Large intestine (tissue), 3 donors: ENCODE measurements around the gene KIR3DL1. TPM values are rescaled to one million over a fixed set of nuclear protein-coding genes. Genes with fewer than 3 reads are reported as not detected.
"Not testable (repeated sequence)": the region's sequence is repeated elsewhere in the genome, so short reads cannot be mapped to it uniquely, and the experiment has no call there.

Experiments used
- DNase-seq, 2 donors: peaks; one replicate each; pipeline versions ENCODE4 v3.0.0 to v3.0.0-alpha.2; 2013
- H3K27ac ChIP-seq: one replicate; pipeline ENCODE4 v1.5.1; 2013; ENCODE audit warnings: low read length
- H3K27me3 ChIP-seq: 2 replicates; pipeline ENCODE4 v1.6.1; 2013; ENCODE audit warnings: low read length; ENCODE audit not compliant: control insufficient read depth, insufficient read depth
- H3K36me3 ChIP-seq: 2 replicates; pipeline ENCODE4 v1.6.1; 2013; ENCODE audit warnings: low read length; ENCODE audit not compliant: control insufficient read depth, insufficient read depth
- H3K4me1 ChIP-seq: one replicate; pipeline ENCODE4 v1.6.1; 2013; ENCODE audit warnings: low read length; ENCODE audit not compliant: control insufficient read depth, insufficient read depth
- H3K4me3 ChIP-seq: one replicate; pipeline ENCODE4 v1.5.1; 2013; ENCODE audit warnings: low read length
- H3K9me3 ChIP-seq: one replicate; pipeline ENCODE4 v1.6.1; 2013; ENCODE audit warnings: mild to moderate bottlenecking, low read depth, low read length, moderate library complexity; ENCODE audit not compliant: control insufficient read depth
- WGBS: methylation state at CpG from one replicate; pipeline ENCODE4 v1.1.5; 2013; ENCODE audit warnings: low lambda C conversion rate; ENCODE audit not compliant: insufficient coverage; 5-methylcytosine and 5-hydroxymethylcytosine counted together
- polyA plus RNA-seq: library from polyadenylated mRNA; unstranded; fragments of 120-200 nt; gene quantifications from one replicate; pipeline ENCODE4 v1.2.1, GENCODE V29; 2013

The KIR3DL1 gene
- polyA plus RNA-seq, 1 donor = 0.15 TPM

DNA sequence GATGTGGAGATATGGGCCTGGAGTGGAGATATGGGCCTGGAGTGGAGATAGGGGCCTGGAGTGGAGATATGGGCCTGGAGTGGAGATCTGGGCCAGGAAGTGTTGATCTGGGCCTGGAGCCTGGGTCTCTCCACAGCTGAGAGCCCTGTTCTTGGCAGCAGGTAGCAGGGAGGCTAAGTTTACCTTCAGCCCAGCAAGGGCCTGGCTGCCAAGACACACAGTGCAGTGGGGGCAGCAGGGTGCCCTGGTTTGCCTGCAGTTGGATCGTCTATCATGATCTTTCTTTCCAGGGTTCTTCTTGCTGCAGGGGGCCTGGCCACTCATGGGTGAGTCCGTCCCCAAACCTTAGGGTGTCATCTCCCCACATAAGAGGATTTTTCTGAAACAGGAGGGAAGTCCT is 34.7 kb downstream of the KIR3DL1 start:
- H3K27me3 ChIP-seq = no peaks in the 10 kb centered on the region
- DNase-seq = no peak
- no peak overlapping the region for H3K4me3 ChIP-seq
- no CpG with 5 or more reads among the region's 2 CpGs for WGBS
- H3K4me1 ChIP-seq = no peaks in the 10 kb centered on the region
- H3K9me3 ChIP-seq = no peaks in the 10 kb centered on the region
- H3K36me3 ChIP-seq = no peaks in the 10 kb centered on the region
- H3K27ac ChIP-seq = no peak overlapping the region

GRCh38 chr19:54851353-54851752 is 35.1 kb downstream of the KIR3DL1 start:
- H3K4me1 ChIP-seq = no peaks in the 10 kb centered on the region
- H3K27me3 ChIP-seq = no peaks in the 10 kb centered on the region
- H3K27ac ChIP-seq = no peak overlapping the region
- no peaks in the 10 kb centered on the region for H3K9me3 ChIP-seq
- no CpG with 5 or more reads among the region's 7 CpGs for WGBS
- no peak for DNase-seq
- no peaks in the 10 kb centered on the region for H3K36me3 ChIP-seq
- H3K4me3 ChIP-seq = no peak overlapping the region

DNA sequence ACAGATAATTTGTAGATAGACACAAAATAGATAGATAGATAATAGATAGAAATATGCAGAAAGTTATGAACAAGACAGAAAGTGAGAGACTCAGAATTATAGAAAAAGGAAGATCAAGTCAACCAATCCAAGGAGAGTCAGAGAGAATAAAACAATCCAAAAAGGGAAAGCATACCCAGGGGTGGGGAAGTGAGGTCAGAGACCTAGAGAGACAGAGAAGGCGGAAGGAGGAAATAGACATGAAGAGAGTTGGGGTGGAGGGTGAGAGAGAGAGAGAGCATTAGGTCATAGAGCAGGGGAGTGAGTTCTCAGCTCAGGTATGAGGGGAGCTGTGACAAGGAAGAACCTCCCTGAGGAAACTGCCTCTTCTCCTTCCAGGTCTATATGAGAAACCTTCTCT is 39.0 kb downstream of the KIR3DL1 start:
- H3K36me3 ChIP-seq, H3K27ac ChIP-seq, H3K27me3 ChIP-seq, H3K4me1 ChIP-seq, DNase-seq, H3K9me3 ChIP-seq, H3K4me3 ChIP-seq: not testable (repeated sequence)
- 67% methylated on average over 1 of the region's 1 CpG for WGBS

GRCh38 chr19:54858476-54858875 is 42.2 kb downstream of the KIR3DL1 start:
- WGBS = no CpG with 5 or more reads among the region's 3 CpGs

GRCh38 chr19:54859421-54859820 is 43.2 kb downstream of the KIR3DL1 start:
- not testable (repeated sequence) for DNase-seq, H3K4me3 ChIP-seq, H3K36me3 ChIP-seq, H3K27me3 ChIP-seq, H3K9me3 ChIP-seq, H3K4me1 ChIP-seq, H3K27ac ChIP-seq
- WGBS = no CpG with 5 or more reads among the region's 7 CpGs

More at GRCh38 chr19:54858476-54858875, 42.2 kb downstream of the KIR3DL1 start:
- not testable (repeated sequence) for H3K4me1 ChIP-seq, H3K9me3 ChIP-seq, H3K27me3 ChIP-seq, DNase-seq, H3K4me3 ChIP-seq, H3K36me3 ChIP-seq, H3K27ac ChIP-seq

- WGBS = no CpG with 5 or more reads among the region's 3 CpGs
- DNase-seq, H3K4me3 ChIP-seq, H3K36me3 ChIP-seq, H3K27me3 ChIP-seq, H3K27ac ChIP-seq, H3K9me3 ChIP-seq, H3K4me1 ChIP-seq: not testable (repeated sequence)
Observed at GRCh38 chr19:54863459-54863858, 47.2 kb downstream of the KIR3DL1 start.

GRCh38 chr19:54871696-54872095 is 55.4 kb downstream of the KIR3DL1 start:
- no peak for DNase-seq
- Histone ChIP-seq H3K4me1 (no peaks in the 10 kb centered on the region), H3K4me3 (no peak overlapping the region), H3K27me3 (no peaks in the 10 kb centered on the region), H3K27ac (no peak overlapping the region), H3K36me3 (no peaks in the 10 kb centered on the region), H3K9me3 (no peaks in the 10 kb centered on the region)
- WGBS = no CpG with 5 or more reads among the region's 3 CpGs

GRCh38 chr19:54873990-54874389 is 57.7 kb downstream of the KIR3DL1 start, which contains the start of gene FCAR:
FCAR (plus strand) TSS chr19:54874235; CDS start chr19:54874290, 55 bp downstream.
- H3K27ac ChIP-seq = no peak within 1 kb of the TSS
- H3K9me3 ChIP-seq = no peaks in the 10 kb centered on the region
- no peaks in the 10 kb centered on the region for H3K27me3 ChIP-seq
- no peak within 1 kb of the TSS for H3K4me3 ChIP-seq
- WGBS = no CpG with 5 or more reads among the region's 8 CpGs
- DNase-seq = no peak
- H3K36me3 ChIP-seq = no peaks in the 10 kb centered on the region
- H3K4me1 ChIP-seq = no peaks in the 10 kb centered on the region

DNA sequence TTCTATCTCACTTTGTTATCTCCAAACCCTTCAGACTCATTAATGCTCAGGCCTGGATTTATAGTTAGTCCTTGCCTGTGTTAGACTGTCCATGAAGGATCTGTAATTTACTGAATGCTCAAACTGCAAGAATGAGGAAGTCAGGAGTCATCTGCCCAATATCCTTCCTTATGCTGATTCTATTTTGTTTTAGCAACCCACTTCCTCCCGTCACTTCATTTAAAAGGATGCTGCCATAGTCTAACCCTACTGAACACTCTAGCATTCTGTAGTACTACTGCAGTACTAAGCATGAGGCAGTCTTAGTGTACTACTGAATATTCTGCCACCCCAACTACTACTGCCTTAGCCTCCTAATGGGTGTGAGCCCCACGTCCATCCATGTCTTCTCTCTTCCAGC is 59.2 kb downstream of the KIR3DL1 start:
- Histone ChIP-seq H3K4me1 (no peaks in the 10 kb centered on the region), H3K36me3 (no peaks in the 10 kb centered on the region), H3K4me3 (no peak overlapping the region), H3K27ac (no peak overlapping the region), H3K27me3 (no peaks in the 10 kb centered on the region), H3K9me3 (no peaks in the 10 kb centered on the region)
- no peak for DNase-seq
- WGBS = 50% methylated on average over 1 of the region's 2 CpGs

GRCh38 chr19:54877471-54877870 is 61.2 kb downstream of the KIR3DL1 start:
- WGBS = 71% methylated on average over 1 of the region's 3 CpGs
- Histone ChIP-seq H3K27me3 (peaks cover 7% of the 10 kb centered on the region), H3K4me1 (no peaks in the 10 kb centered on the region), H3K36me3 (no peaks in the 10 kb centered on the region), H3K27ac (no peak overlapping the region), H3K4me3 (no peak overlapping the region), H3K9me3 (no peaks in the 10 kb centered on the region)
- no peak for DNase-seq
